GM23248 (cell line): ENCODE results near the gene KDM2B. TPM values are rescaled to one million over a fixed set of nuclear protein-coding genes. Genes with fewer than 3 reads are reported as not detected.

ENCODE experiments used
- DNase-seq: peaks from one replicate; pipeline ENCODE4 v3.0.0-alpha.2; 2015
- H2AFZ ChIP-seq: fragments of 200-600 bp; sonication (generic); 2 replicates; pipeline ENCODE4 v1.6.1; 2016; ENCODE audit warnings: antibody characterized with exemption
- H3F3A ChIP-seq: fragments of 200-600 bp; sonication (generic); 2 replicates; pipeline ENCODE4 v1.6.1; 2016; ENCODE audit warnings: mild to moderate bottlenecking, antibody characterized with exemption, mixed run types; ENCODE audit not compliant: insufficient read depth
- H3K27ac ChIP-seq: fragments of 200-600 bp; sonication (generic); 2 replicates; pipeline ENCODE4 v1.5.1; 2016; ENCODE audit warnings: mild to moderate bottlenecking
- H3K27me3 ChIP-seq: fragments of 200-600 bp; sonication (generic); replicated peaks from 2 replicates; pipeline ENCODE4 v1.6.1; 2016; ENCODE audit warnings: mild to moderate bottlenecking; ENCODE audit not compliant: insufficient read depth
- H3K36me3 ChIP-seq: fragments of 200-600 bp; sonication (generic); 2 replicates; pipeline ENCODE4 v1.6.1; 2016; ENCODE audit warnings: low read depth, mild to moderate bottlenecking
- H3K4me1 ChIP-seq: fragments of 200-600 bp; sonication (generic); 2 replicates; pipeline ENCODE4 v1.6.1; 2016; ENCODE audit warnings: mild to moderate bottlenecking; ENCODE audit not compliant: insufficient read depth
- H3K4me2 ChIP-seq: fragments of 200-600 bp; sonication (generic); one replicate; pipeline ENCODE4 v1.6.1; 2016; ENCODE audit warnings: mild to moderate bottlenecking; ENCODE audit not compliant: unreplicated experiment
- H3K4me3 ChIP-seq: fragments of 200-600 bp; sonication (generic); 2 replicates; pipeline ENCODE4 v1.5.1; 2016; ENCODE audit warnings: mild to moderate bottlenecking
- H3K79me2 ChIP-seq: fragments of 200-600 bp; sonication (generic); 2 replicates; pipeline ENCODE4 v1.6.1; 2016; ENCODE audit warnings: mild to moderate bottlenecking; ENCODE audit not compliant: insufficient read depth
- H3K9ac ChIP-seq: fragments of 200-600 bp; sonication (generic); 2 replicates; pipeline ENCODE4 v1.6.1; 2016; ENCODE audit warnings: mild to moderate bottlenecking
- H3K9me2 ChIP-seq: fragments of 200-600 bp; sonication (generic); 2 replicates; pipeline ENCODE4 v1.6.1; 2016; ENCODE audit warnings: mixed run types, mild to moderate bottlenecking, moderate library complexity; ENCODE audit not compliant: insufficient read depth
- H3K9me3 ChIP-seq: fragments of 200-600 bp; sonication (generic); one replicate; pipeline ENCODE4 v1.6.1; 2017; ENCODE audit warnings: low read depth
- H4K20me1 ChIP-seq: fragments of 200-600 bp; sonication (generic); 2 replicates; pipeline ENCODE4 v1.6.0; 2016; ENCODE audit not compliant: insufficient read depth
- EZH2 ChIP-seq: fragments of 200-600 bp; sonication (generic); IDR thresholded peaks from 2 replicates; pipeline ENCODE4 v1.6.1; 2018; ENCODE audit warnings: antibody characterized with exemption, mild to moderate bottlenecking; ENCODE audit not compliant: insufficient read depth, poor library complexity, severe bottlenecking
- EZH2phosphoT487 ChIP-seq: fragments of 200-600 bp; sonication (generic); IDR thresholded peaks from 2 replicates; pipeline ENCODE4 v1.6.1; 2018; ENCODE audit warnings: antibody characterized with exemption, moderate library complexity, mild to moderate bottlenecking, low read depth; ENCODE audit not compliant: insufficient read depth
- WGBS, 2 experiments: methylation state at CpG; one replicate each; pipeline ENCODE4 v1.1.6; 2015 to 2017; ENCODE audit warnings: low lambda C conversion rate in 2 of 2, low coverage in 1 of 2; ENCODE audit errors: missing lambda C conversion rate in 2 of 2; 5-methylcytosine and 5-hydroxymethylcytosine counted together
- in situ Hi-C: fragments of 300-500 bp; cut with MboI; formaldehyde crosslinking; loops from 2 replicates; pipeline ENCODE4 v1.15.0; 2020
- polyA plus RNA-seq: library from polyadenylated mRNA; unstranded; fragments of >200 nt; fragmentation: Nextera tagmentation; extraction: Ambion mirVana; gene quantifications from 2 replicates; pipeline ENCODE4 v1.2.1, GENCODE V29; 2016
- total RNA-seq: library from RNA; depleted of rRNA; stranded (reverse); fragments of >200 nt; shearing (Covaris generic); gene quantifications from 2 replicates; pipeline ENCODE4 v1.2.3, GENCODE V29; 2014

The KDM2B gene
- total and polyA plus RNA-seq, 2 experiments from 2014 or later, result 8.2 to 20.1 TPM

- Histone ChIP-seq H3K4me2 (no peak overlapping the region), H4K20me1 (no peaks in the 10 kb centered on the region), H3K4me3 (no peak overlapping the region), H3K79me2 (peaks cover 57% of the 10 kb centered on the region), H2AFZ (no peak overlapping the region), H3K9ac (no peak overlapping the region), H3K9me3 (no peaks in the 10 kb centered on the region), H3K27me3 (no peaks in the 10 kb centered on the region), H3K4me1 (peaks cover 13% of the 10 kb centered on the region), H3K9me2 (no peaks in the 10 kb centered on the region), H3F3A (peaks cover 9% of the 10 kb centered on the region; the same call in 1 of the 2 replicates), H3K27ac (no peak overlapping the region), H3K36me3 (no peaks in the 10 kb centered on the region)
- TF ChIP-seq EZH2, result no peak
- TF ChIP-seq EZH2phosphoT487, result no peak
- no peak for DNase-seq
- in situ Hi-C loops, result no loop called here
- WGBS, 2 experiments, result 93 to 94% methylated on average over 18 of the region's 18 CpGs
Measured at GRCh38 chr12:121453629-121454028, 127.2 kb downstream of the KDM2B start.

- in situ Hi-C loops, result no loop called here
- no peak overlapping the region for H3K4me3 ChIP-seq
- H3F3A ChIP-seq, result peaks cover 9% of the 10 kb centered on the region; the same call in 1 of the 2 replicates
- 96 to 99% methylated on average over 26 to 39 of the region's 39 CpGs for WGBS, 2 experiments
- H2AFZ ChIP-seq, result no peak overlapping the region
- H3K79me2 ChIP-seq, result peaks cover 50% of the 10 kb centered on the region
- H3K27me3 ChIP-seq, result no peaks in the 10 kb centered on the region
- DNase-seq, result no peak
- H4K20me1 ChIP-seq, result no peaks in the 10 kb centered on the region
- no peaks in the 10 kb centered on the region for H3K9me3 ChIP-seq
- TF ChIP-seq EZH2 (no peak), EZH2phosphoT487 (no peak)
- H3K36me3 ChIP-seq, result no peaks in the 10 kb centered on the region
- peaks cover 13% of the 10 kb centered on the region for H3K4me1 ChIP-seq
- H3K27ac ChIP-seq, result no peak overlapping the region
- H3K9me2 ChIP-seq, result no peaks in the 10 kb centered on the region
- H3K4me2 ChIP-seq, result no peak overlapping the region
- no peak overlapping the region for H3K9ac ChIP-seq
Measured at GRCh38 chr12:121452985-121453360, 127.8 kb downstream of the KDM2B start.

- H3K79me2 ChIP-seq, result peaks cover 45% of the 10 kb centered on the region
- H2AFZ ChIP-seq, result peak overlapping the region; percentile 72
- H3K27me3 ChIP-seq, result no peaks in the 10 kb centered on the region
- peak overlapping the region; percentile 97 for H3K4me2 ChIP-seq
- H3K4me3 ChIP-seq, result peak overlapping the region; percentile 70
- TF ChIP-seq EZH2phosphoT487, result no peak
- TF ChIP-seq EZH2, result no peak
- peak overlapping the region; percentile 78 for H3K9ac ChIP-seq
- H3K9me3 ChIP-seq, result no peaks in the 10 kb centered on the region
- DNase-seq, result peak; percentile 77
- no peaks in the 10 kb centered on the region for H3K9me2 ChIP-seq
- no peaks in the 10 kb centered on the region for H4K20me1 ChIP-seq
- in situ Hi-C loops, result no loop called here
- peak overlapping the region; percentile 65 for H3K27ac ChIP-seq
- H3K36me3 ChIP-seq, result no peaks in the 10 kb centered on the region
- H3K4me1 ChIP-seq, result peaks cover 13% of the 10 kb centered on the region
- H3F3A ChIP-seq, result peaks cover 9% of the 10 kb centered on the region; the same call in 1 of the 2 replicates
- WGBS, 2 experiments, result 23 to 25% methylated on average over 33 to 35 of the region's 35 CpGs
Measured at GRCh38 chr12:121452340-121452984, 128.4 kb downstream of the KDM2B start.

GRCh38 chr12:121451961-121452339 is 128.9 kb downstream of the KDM2B start:
- TF ChIP-seq EZH2phosphoT487 (no peak), EZH2 (no peak)
- Histone ChIP-seq H2AFZ (peak overlapping the region; percentile 72), H3K4me3 (peak overlapping the region; percentile 70), H3K27ac (peak overlapping the region; percentile 65), H3K79me2 (peaks cover 44% of the 10 kb centered on the region), H3K27me3 (no peaks in the 10 kb centered on the region), H3K4me2 (peak overlapping the region; percentile 97), H3K9me3 (no peaks in the 10 kb centered on the region), H3K4me1 (peaks cover 14% of the 10 kb centered on the region), H3K36me3 (no peaks in the 10 kb centered on the region), H4K20me1 (no peaks in the 10 kb centered on the region), H3K9ac (peak overlapping the region; percentile 78), H3F3A (peaks cover 9% of the 10 kb centered on the region; the same call in 1 of the 2 replicates), H3K9me2 (no peaks in the 10 kb centered on the region)
- 3 to 4% methylated on average over 4 of the region's 4 CpGs for WGBS, 2 experiments
- in situ Hi-C loops, result no loop called here
- DNase-seq, result peak; percentile 62
